HG03103 (cell line): ENCODE results near the gene TMEM165.

Source experiments
- ATAC-seq: cut with Tn5 transposase; IDR thresholded peaks from one replicate; pipeline ENCODE4 v1.9.1; 2021; ENCODE audit warnings: low read depth; ENCODE audit not compliant: unreplicated experiment

Gene TMEM165

DNA sequence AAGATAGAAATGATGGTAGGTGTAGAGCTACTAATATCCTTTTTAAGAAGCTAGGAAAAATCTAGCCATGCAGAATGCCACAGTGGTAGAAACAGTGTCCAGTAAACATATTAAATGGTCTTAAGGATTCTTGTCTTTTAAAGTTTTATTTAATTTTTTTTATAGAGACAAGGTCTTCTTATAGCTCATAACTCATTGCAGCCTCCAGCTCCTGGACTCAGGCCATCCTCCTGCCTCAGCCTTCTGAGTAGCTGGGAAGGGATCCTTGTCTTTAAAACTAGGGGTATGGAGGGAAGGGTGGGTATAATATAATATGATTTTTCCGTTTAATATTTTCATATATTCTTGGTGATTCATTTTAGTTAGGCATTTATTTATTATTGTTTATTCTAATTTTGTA, 3.8 kb downstream of the TMEM165 start:
- ATAC-seq, result no peak

DNA sequence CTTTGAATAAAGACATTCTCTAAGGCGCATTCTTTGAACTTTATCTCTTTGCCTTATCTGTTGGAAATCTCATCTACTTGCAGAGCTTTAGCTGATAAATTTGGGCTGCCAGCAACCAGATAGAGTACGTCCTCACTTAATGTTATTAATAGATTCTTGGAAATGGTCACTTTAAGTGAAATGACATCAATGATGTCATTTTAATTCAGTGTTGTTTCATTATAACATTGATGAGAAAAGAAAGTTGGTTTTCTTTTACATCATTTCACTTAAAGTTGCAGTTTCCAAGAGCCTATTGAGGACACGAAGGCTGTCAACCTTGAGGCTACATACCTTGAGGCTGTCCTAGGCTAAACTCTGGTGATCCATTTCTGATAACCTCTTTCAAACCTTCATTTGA, 9.3 kb downstream of the TMEM165 start:
- no peak for ATAC-seq

DNA sequence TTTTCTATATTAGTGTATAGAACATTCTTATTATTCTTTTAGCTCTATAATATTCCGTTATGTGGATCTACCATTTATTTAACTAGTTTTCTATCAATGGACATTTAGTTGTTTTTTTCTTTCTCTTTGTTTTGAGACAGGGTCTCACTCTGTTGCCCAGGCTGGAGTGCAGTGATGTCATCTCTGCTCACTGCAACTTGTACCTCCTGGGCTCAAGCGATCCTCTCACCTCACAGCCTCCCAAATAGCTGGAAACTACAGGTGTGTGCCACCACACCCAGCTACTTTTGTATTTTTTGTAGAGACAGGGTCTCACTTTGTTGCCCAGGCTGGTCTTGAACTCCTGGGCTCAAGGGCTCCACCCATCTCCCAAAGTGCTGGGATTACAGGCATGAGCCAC, 10.8 kb downstream of the TMEM165 start:
- ATAC-seq, result no peak

DNA sequence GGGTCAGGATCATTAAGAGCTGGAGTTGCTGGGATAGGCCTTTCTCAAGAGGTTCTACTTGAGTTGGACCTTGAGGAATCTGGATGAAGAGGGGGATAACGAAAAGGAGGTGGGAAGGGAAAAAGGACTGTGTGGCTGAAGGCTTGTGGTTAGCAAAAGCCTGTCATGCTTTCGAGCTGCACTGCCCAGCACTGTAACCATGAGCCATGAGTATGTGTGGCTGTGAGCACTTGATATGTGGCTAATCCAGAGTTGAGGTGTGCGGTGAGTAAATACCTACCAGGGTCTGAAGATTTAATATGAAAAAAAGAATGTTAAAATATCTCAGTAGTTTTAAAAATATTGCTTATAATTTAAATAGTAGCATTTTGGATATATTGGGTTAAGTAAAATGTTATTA, 11.4 kb downstream of the TMEM165 start:
- no peak for ATAC-seq

DNA sequence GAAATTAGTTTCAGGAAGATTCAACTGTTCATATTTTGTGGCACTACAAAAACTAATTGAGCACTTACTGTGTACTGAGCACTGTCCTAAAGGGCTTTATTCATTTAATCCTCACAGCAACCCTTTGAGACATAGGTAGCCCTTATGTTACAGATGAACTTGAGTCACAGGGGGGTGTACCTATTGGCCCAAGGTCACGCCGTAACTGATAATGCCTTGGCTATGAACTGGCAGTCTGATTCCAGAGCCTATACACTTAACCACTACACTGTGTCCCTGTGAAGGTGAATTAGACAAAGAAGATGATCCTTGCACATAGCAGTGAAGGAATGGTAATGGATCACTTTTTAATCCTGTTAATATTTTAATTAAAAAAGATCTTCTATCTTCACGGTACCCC, 12.0 kb downstream of the TMEM165 start:
- no peak for ATAC-seq

DNA sequence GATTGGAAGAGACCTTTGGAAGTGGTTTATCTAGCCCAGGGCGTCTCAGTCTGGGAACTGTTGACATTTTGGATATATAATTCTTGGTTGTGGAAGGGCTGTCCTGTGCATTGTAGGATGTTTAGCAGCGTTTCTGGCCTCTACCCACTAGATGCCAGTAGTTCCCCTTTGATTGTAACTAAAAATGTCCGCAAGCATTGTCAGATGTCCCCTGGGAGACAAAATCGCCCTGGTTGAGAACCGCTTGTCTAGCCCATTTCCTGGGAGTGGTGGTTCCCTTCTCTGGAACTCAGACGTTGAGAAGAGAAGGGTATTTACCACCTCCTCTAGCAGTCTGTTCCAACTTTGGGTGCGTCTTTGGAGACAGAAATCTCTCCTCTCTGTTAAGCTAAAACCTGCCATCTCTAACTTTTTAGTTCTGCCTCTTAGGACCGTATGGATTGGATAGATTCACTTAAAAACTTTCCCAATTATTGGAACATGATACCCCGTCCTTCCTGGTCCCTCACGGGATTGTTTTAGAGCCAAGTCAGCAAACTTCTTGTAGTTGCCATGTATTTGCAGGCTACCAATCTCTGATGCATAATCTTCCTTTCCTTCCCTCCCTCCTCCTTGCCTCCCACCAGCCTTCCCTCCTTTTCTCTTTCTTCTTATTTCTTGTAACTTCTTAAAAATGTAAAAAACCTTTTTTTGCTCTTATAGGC, 13.9 kb downstream of the TMEM165 start:
- peak; percentile 64 for ATAC-seq

DNA sequence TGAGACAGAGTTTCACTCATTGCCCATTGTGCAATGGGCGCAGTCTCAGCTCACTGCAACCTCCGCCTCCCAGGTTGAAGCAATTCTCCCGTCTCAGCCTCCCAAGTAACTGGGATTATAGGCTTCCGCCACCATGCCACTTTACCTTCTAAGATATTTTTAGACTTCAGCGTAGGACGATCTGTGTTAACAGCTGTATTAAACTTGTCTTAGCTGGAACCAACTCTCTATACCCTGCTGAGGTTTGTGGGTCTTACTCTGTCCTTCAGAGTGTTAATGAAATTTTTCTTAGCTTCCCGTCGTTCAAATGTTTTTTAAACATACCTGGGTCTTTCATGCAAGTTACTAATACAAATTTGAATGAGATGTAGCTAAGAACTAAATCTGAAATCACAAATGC, 14.7 kb downstream of the TMEM165 start:
- no peak for ATAC-seq

DNA sequence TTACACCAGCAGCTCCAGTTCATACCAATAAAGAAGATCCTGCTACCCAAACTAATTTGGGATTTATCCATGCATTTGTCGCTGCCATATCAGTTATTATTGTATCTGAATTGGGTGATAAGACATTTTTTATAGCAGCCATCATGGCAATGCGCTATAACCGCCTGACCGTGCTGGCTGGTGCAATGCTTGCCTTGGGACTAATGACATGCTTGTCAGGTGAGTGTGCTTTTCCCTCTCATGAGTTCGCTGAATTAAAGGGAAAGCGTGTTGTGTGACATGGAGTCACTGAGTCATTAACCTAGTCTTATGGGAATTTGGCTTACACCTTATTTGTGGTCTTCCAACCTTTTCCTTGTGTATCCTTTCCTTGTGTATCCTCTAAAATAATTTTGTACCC, 15.9 kb downstream of the TMEM165 start:
- no peak for ATAC-seq

DNA sequence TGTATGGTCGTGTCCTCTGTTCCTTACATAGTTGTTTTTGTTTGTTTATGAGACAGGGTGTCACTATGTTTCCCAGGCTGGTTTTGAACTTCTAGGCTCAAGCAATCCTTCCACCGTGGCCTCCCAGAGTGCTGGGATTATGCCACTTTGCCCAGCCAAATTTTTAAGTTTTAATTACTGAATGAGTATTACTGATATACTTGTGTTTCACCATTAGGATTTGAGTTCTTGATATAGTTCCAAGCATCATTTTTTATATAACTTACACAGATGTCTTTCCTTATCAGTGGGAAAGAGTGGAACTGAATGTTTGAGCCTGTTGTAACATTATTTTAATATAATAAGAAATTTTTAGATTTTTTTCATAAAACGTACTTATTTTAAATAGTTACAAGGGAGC, 20.4 kb downstream of the TMEM165 start:
- no peak for ATAC-seq

DNA sequence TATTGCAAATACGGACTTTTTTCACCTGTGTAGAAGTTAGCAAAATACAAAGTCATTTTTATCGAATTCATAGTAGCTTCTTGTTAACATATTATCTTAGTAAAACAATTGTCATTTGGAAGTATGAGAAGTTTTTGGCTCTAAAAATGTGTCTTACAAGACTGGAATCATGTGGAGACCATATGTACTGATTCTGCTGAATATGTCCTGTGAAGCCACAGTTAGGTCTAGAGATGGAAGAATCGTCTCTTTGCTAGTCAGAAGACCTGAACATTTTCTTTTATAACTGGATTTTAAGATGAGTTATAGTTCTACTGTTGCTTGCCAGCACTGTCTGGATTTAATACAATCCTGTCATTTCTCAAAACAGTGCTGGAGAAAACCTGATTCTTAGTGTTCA, 29.0 kb downstream of the TMEM165 start:
- ATAC-seq, result no peak

DNA sequence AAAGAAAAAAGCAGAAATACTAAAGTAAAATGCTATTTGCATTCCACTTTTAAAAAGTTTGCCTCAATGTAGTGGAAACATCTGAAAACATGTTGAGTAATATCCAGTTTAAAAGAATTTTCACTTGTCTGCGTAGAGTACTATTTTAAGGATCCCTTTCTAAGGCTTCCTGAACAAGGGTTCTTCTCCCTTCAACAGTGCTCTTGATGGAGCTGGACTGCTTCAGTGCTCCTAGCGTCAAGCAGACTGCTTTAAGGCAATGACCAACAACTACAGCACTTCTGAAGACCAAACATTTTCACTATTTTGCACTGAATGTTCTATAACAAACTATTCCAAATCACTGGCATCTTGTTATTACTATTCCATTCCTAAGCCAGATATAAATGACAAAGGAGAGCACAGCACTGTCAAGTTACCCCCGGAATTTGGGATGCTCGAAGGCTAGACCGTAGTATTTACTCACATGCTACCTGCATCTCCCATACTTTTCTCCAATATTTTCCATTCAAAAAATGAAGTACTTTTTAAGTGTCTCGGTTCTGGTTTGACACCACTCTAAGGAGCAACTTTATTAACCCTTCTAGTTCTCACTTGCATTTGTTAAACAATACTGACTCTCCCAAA, 36.1 kb downstream of the TMEM165 start:
- ATAC-seq, result no peak

DNA sequence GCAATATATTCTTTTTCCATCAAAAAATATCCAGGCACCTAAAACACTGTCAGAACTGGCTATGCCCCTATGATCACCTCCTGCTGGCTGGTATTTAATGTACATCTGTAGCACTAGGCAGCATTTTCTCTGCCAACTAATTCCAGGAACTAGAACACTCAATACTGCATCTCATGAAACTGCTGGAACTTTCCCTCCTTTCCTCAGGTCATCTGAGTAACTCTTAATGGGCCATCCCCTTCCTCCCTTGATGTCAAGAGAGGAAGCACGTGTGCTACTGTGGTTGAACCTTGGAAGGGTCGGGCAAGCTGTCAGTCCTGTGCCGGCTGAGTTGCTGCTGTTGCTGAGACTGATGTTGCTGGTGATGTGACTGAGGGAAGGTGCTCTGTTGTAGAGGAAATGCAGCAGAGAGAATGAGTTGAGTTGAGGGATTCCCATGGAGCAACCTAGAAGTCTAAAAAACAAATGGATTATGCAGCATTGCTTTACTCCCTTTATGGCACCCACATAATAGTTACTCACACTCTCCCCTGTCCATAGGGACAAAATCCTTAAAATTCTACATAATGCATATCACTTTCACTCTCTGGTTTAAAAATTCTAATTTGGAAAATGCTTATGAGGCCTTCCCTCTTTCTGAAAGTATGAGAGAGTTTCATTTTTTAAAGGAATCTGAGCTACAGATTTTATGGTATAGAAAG, 39.5 kb downstream of the TMEM165 start:
- peak; percentile 66 for ATAC-seq

DNA sequence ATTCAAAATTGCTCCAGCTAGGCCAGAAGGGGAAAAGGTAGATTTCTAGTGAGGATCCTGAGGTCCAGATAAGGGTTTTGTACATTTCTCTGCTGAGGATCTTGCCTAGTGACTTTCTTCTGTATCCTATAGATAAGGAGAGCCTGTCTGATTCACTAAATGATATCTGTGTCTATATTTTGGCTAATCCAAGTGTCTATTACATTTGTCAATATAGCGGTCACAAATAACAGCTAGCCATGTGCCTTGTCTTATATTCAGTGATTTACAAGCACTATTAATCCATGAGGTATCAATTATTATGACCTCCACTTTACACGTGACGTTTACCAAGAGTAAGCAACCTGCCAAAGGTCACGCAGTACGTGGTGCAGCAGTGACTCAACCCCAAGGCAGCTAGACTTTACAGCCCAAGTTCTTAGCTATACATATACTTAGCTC, 41.6 kb downstream of the TMEM165 start:
- ATAC-seq, result no peak

DNA sequence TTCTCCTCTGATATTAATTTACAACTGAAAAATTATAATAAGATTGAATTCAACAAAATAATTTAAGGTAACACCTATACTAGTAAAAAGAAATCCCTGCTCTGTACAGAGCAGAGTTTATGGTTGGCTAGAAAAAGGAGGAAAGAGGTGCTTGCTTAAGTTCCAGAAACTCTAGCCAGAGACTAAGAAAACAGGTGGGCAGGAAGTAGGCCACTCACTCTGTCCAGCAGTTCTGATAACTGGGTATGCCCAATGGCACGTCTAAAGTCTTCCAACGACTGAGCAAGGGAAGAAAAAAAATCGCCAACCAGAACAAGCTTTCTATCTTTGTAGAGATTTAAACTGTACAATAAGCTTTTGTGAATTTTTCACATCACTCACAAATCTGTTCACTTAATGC, 42.1 kb downstream of the TMEM165 start:
- no peak for ATAC-seq

DNA sequence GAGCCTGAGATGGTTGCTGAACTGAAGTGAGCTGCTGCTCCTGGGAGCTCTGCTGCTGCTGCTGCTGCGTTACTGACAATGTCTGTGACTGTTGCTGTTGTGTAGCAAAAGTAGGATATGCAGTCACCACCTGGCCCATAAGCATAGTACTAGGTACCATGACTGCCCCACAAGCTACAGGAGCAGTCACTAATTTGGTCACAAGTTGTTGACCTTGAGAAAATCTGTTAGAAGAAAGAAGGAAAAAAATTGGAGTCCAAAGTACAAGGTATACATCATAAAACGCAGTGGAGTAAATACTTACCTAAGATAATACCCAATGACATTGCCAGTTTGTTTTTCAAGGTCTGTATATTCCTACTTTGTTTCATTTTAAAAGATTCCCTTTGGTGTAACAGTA, 42.6 kb downstream of the TMEM165 start:
- no peak for ATAC-seq

DNA sequence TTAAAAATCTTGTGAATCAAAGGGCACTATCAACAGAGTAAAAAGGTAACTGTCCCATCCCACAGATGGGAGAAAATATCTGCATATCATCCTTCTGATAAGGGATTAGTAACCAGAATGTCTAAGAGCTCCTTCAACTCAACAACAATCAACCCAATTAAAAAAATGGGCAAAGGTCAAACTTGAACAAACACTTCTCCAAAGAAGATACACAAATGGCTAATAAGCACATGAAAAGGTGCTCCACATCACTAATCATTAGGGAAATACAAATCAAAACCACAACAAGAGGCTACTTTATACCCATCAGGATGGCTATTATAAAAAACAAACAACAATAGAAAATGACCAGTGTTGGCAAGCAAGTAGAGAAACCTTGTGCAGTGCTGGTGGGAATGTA, 43.3 kb downstream of the TMEM165 start:
- ATAC-seq, result no peak

DNA sequence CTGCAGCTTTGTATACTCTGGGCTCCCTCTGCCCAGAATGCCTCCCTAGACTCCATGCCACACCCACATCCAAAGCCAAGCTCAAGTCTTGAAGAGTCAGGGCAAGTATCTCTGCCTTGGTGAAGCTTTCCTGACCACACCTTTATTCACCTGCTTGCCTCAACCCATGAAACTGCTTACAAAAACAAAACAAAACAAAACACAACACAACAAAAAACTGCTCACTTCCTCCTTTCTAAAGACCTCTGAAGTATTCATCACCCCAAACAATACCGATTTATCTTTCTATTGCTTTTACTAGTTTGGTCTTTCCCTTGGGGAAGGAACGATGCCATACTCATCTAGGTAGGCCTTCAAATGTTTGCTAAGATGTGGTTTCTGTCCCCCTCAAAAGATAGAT, 45.0 kb downstream of the TMEM165 start:
- ATAC-seq, result peak; percentile 48

DNA sequence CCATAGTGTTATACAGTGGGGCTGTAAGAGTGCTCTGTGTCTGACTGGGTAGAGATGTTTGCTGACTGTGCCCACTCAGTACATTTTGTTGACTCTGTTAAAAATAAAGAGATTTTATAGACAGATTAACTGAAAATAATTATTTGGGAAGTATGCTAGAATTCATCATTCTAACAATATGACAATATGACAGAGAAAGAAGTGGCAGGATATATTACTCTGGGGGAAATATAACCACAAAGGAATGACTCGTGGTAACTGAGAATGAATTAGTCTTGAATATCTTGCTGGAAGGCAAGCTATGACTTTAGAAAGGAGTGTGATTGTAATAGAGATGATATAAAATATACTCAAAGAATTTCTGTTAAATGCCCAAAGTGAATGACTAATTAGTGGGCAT, 46.8 kb downstream of the TMEM165 start:
- no peak for ATAC-seq

DNA sequence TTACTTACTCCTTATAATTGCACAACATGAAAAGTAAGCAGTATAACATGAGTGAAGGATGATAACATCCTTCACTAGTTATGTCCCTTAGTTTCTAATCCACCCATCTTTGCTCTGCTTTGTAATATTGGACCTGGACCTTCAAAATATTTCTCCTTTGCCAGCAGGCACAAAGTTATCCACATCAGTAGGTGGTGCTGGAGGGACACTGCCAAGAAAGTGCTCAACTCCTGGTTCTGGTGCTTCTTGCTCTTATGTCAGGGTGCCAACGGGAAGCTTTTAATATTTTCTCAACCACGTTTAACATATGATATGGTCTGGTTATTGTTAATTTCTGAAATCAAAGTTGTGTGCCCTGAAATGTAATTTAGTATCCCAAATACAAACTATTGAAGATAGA, 49.1 kb downstream of the TMEM165 start:
- no peak for ATAC-seq

DNA sequence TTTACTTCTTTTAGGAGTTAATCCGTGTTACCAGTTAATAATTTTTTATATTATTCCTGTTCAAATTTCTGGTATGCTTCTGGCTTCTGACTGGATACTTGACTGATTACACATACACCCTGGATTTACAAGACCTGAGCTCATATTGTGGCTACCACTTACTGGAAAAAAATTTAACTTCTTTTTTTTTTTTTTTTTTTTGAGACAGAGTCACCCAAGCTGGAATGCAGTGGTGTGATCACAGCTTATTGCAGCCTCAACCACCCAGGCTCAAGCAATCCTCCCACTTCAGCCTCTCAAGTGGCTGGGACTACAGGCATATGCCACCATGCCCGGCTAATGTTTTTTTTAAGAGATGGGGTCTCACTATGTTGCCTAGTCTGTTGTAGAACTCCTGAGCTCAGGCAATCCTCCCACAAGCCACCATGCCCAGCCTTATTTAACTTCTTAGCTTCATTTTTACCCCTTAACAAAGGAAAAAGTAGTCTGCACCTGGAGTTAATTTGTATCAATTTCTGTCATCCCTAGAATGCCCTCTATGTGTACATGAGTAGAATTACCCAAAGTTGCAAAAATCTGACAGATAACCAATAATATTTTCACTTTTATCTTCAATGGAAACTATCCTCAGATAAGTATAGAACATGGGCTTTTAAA, 50.3 kb downstream of the TMEM165 start:
- ATAC-seq, result no peak

DNA sequence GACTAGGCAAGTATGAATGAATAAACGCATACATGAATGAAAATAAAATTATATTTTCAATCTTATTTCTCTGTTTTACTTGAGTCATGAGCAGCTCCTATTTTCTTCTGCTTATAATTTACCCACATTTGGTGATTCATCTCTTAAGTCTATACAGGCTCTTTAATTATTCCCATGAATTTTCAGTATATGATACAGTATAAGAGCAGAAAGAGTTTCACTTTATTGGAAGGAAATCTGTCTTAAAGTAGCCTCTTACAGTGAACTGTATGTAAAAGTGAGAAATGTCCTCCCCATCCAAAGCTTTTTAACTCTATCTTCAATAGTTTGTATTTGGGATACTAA, 50.8 kb downstream of the TMEM165 start:
- no peak for ATAC-seq
